WI38 (cell line): ENCODE measurements around the gene SPEF1.

Experiments used
- H3K4me3 ChIP-seq: 2 replicates; pipeline ENCODE4 v1.5.1; 2011; ENCODE audit warnings: low read depth, mild to moderate bottlenecking, control low read depth, low read length
- CTCF ChIP-seq: IDR thresholded peaks from 2 replicates; pipeline ENCODE4 v1.5.1; 2012; ENCODE audit warnings: low read depth, mild to moderate bottlenecking, control low read depth, low read length

The SPEF1 gene

GRCh38 chr20:3755814-3756480, 25.3 kb downstream of the SPEF1 start:
- TF ChIP-seq CTCF = no peak
- no peak overlapping the region for H3K4me3 ChIP-seq

DNA sequence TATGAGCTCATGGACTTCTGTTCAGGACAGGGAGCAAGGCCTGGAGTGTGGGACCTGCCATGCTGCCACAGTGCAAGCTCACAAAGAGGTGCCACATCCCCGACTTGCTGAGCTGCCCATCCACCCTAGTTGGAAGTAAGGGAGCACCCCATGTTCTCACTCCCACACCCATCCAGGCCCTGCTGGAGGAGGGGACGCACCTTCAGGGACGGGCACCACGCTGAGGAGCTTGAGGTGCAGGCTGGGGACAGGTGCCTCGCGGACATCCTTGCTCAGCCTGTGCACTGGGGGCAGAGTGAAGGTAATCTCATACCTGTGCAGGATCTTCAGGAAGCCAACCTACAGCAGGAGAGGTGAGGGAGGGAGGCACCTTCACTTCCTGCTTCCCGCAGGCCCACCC, 26.0 kb downstream of the SPEF1 start:
- no peak for TF ChIP-seq CTCF
- no peak overlapping the region for H3K4me3 ChIP-seq

DNA sequence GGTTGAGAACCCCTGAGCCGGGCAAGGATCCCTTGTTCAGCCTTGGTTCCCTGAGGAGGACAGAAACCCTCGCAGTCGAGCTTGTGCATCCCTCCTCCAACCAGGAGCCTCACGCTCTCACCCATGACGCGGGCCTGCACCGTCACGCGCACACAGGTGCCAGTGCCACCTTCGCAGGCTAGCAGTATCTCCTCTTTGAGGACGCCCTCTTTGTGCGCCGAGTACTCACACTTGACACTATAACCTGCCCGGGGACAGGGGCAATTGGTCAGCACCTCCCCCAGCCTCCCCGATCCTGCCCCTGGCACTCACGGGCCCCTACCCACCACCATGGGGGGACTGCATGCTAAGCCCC, 27.0 kb downstream of the SPEF1 start:
- no peak for TF ChIP-seq CTCF
- H3K4me3 ChIP-seq = no peak overlapping the region

GRCh38 chr20:3753501-3754275, 27.6 kb downstream of the SPEF1 start:
- TF ChIP-seq CTCF = no peak
- H3K4me3 ChIP-seq = no peak overlapping the region

GRCh38 chr20:3753098-3753497, 28.1 kb downstream of the SPEF1 start:
- TF ChIP-seq CTCF = peak; percentile 90
- no peak overlapping the region for H3K4me3 ChIP-seq

- no peak for TF ChIP-seq CTCF
- no peak overlapping the region for H3K4me3 ChIP-seq
Measured at GRCh38 chr20:3752386-3752759, 28.9 kb downstream of the SPEF1 start.

GRCh38 chr20:3751675-3752385, 29.4 kb downstream of the SPEF1 start:
- H3K4me3 ChIP-seq = no peak overlapping the region
- TF ChIP-seq CTCF = no peak
